Ecto neural progenitor cell (in vitro differentiated cells): ENCODE results near the gene ARHGEF10L.

ENCODE experiments used
- DNase-seq: peaks from one replicate; pipeline ENCODE4 v3.0.0-alpha.2; 2018; ENCODE audit warnings: low spot score

Gene ARHGEF10L

GRCh38 chr1:17655169-17655568 lies 115.7 kb downstream of the ARHGEF10L start:
- no peak for DNase-seq

GRCh38 chr1:17655922-17656321 lies 116.4 kb downstream of the ARHGEF10L start:
- DNase-seq, result no peak

GRCh38 chr1:17657436-17657835 lies 117.9 kb downstream of the ARHGEF10L start:
- no peak for DNase-seq

- no peak for DNase-seq
Observed at GRCh38 chr1:17658837-17659236, 119.3 kb downstream of the ARHGEF10L start.

GRCh38 chr1:17661546-17662157 lies 122.2 kb downstream of the ARHGEF10L start:
- peak; percentile 92 for DNase-seq

GRCh38 chr1:17662296-17662695 lies 122.8 kb downstream of the ARHGEF10L start:
- no peak for DNase-seq

GRCh38 chr1:17662786-17663185 lies 123.3 kb downstream of the ARHGEF10L start:
- DNase-seq, result no peak

- DNase-seq, result no peak
Observed at GRCh38 chr1:17663646-17664045, 124.1 kb downstream of the ARHGEF10L start.

GRCh38 chr1:17664322-17664721 lies 124.8 kb downstream of the ARHGEF10L start:
- no peak for DNase-seq

GRCh38 chr1:17665054-17665453 lies 125.6 kb downstream of the ARHGEF10L start:
- no peak for DNase-seq

GRCh38 chr1:17665950-17666720 lies 126.6 kb downstream of the ARHGEF10L start:
- DNase-seq, result no peak

GRCh38 chr1:17667641-17668040 lies 128.1 kb downstream of the ARHGEF10L start:
- no peak for DNase-seq

- no peak for DNase-seq
Observed at GRCh38 chr1:17668195-17668594, 128.7 kb downstream of the ARHGEF10L start.

- no peak for DNase-seq
Observed at GRCh38 chr1:17668624-17669175, 129.2 kb downstream of the ARHGEF10L start.

- no peak for DNase-seq
Observed at GRCh38 chr1:17669305-17669704, 129.8 kb downstream of the ARHGEF10L start.

GRCh38 chr1:17669866-17670451 lies 130.5 kb downstream of the ARHGEF10L start:
- DNase-seq, result no peak

- DNase-seq, result no peak
Observed at GRCh38 chr1:17670587-17671313, 131.3 kb downstream of the ARHGEF10L start.

GRCh38 chr1:17671314-17671705 lies 131.8 kb downstream of the ARHGEF10L start:
- DNase-seq, result peak; percentile 56

GRCh38 chr1:17671741-17672140 lies 132.2 kb downstream of the ARHGEF10L start:
- peak; percentile 62 for DNase-seq

GRCh38 chr1:17672226-17672625 lies 132.7 kb downstream of the ARHGEF10L start:
- DNase-seq, result no peak

GRCh38 chr1:17673329-17674072 lies 134.0 kb downstream of the ARHGEF10L start:
- DNase-seq, result no peak
